Testis (tissue), 3 donors: ENCODE data around the gene LYL1. TPM values are rescaled to one million over a fixed set of nuclear protein-coding genes. Genes with fewer than 3 reads are reported as not detected.

Experiments
- DNase-seq: peaks from one replicate; pipeline ENCODE4 v3.0.0-alpha.2; 2019
- H3K27ac ChIP-seq, 2 donors: fragments of 200-600 bp; sonication (generic); one replicate each; pipeline ENCODE4 v1.5.1; 2019
- H3K27me3 ChIP-seq: fragments of 200-600 bp; sonication (generic); one replicate; pipeline ENCODE4 v1.5.1; 2019
- H3K36me3 ChIP-seq: fragments of 200-600 bp; sonication (generic); one replicate; pipeline ENCODE4 v1.5.1; 2017; ENCODE audit warnings: low read depth; ENCODE audit errors: missing control alignments
- H3K4me1 ChIP-seq: fragments of 200-600 bp; sonication (generic); one replicate; pipeline ENCODE4 v1.5.1; 2019
- H3K4me3 ChIP-seq, 2 donors: fragments of 200-600 bp; sonication (generic); one replicate each; pipeline ENCODE4 v1.5.1; 2017 to 2019
- H3K9me3 ChIP-seq: fragments of 200-600 bp; sonication (generic); one replicate; pipeline ENCODE4 v1.5.1; 2017
- CTCF ChIP-seq, 3 experiments: fragments of 450-650 bp in 2 of 3; fragments of 200-600 bp in 1 of 3; sonication (generic) in 1 of 3; IDR thresholded peaks; one replicate each; pipeline ENCODE4 v1.5.1; 2016 to 2019; ENCODE audit warnings: antibody characterized with exemption in 3 of 3, mild to moderate bottlenecking in 2 of 3, moderate library complexity in 1 of 3
- POLR2A ChIP-seq: fragments of 450-650 bp; IDR thresholded peaks from one replicate; pipeline ENCODE4 v1.6.1; 2017; ENCODE audit warnings: antibody characterized with exemption, mild to moderate bottlenecking, moderate library complexity
- WGBS, 2 donors: methylation state at CpG; one replicate each; pipeline ENCODE4 v1.1.5; 2018; 5-methylcytosine and 5-hydroxymethylcytosine counted together
- intact Hi-C: fragments of 100-400 bp; cut with DNase I; formaldehyde crosslinking; loops from one replicate; pipeline ENCODE4 v1.15.1; 2023; ENCODE audit warnings: low total_unique reads
- polyA plus RNA-seq: library from polyadenylated mRNA; stranded (reverse); fragments of 350-450 nt; fragmentation: Illumina TruSeq; extraction: RNeasy Lipid Tissue Mini Kit (QIAGEN cat#74804); gene quantifications from one replicate; pipeline ENCODE4 v1.2.3, GENCODE V29; 2014; ENCODE audit warnings: low read depth, low replicate concordance; ENCODE audit not compliant: insufficient read depth
- total RNA-seq, 2 donors: library from RNA; depleted of rRNA; stranded (reverse); fragments of >200 nt; gene quantifications; one replicate each; pipeline ENCODE4 v1.2.3, GENCODE V29; 2016

LYL1 gene
- total and polyA plus RNA-seq, 3 donors from 2014 or later = 15.9 to 35.8 (median 21.9) TPM

DNA sequence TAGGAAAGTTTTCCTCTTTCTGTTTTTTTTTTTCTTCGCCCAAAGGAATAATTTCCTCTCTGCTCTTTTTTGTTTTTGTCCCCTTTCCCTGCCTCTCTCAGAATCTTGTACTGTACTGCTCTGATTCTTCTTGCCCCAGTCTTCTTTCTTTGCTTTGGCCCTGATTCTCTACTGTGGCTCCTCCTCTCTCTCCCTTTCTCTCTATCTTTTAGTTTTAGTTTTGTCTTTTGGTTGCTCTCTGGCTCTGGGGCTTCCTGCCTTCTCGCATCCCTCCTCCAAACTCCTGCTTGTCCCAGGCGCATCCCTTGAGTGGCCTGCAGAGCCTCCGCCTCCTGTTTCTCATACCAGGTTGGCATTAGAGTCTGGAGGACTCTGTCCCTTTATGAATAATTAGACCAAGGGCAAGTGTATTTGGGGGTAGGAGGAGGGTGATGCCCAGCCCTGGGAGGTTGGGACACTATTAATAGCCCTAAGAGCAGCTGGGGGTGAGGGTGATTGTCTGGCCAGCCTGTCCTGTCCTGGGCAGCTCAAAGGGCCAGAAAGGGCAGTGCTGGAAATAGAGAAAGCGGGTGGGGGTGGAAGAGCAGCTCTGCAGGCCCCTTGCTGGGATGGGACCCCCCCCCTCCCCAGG is 39.1 kb downstream of the LYL1 start:
- Histone ChIP-seq H3K9me3 (no peaks in the 10 kb centered on the region), H3K27ac (no peak overlapping the region), H3K4me3 (no peak overlapping the region), H3K27me3 (no peaks in the 10 kb centered on the region), H3K36me3 (no peaks in the 10 kb centered on the region), H3K4me1 (peaks cover 78% of the 10 kb centered on the region)
- no peak for DNase-seq
- intact Hi-C loops = loop anchor here (5.0 kb wide), 1 partner anchor 81 kb away; no protein-coding TSS in a partner anchor
- 44 to 74% methylated on average over 5 of the region's 5 CpGs for WGBS, 2 donors
- TF ChIP-seq POLR2A = no peak
- TF ChIP-seq CTCF (IDR thresholded peaks at IDR 0.05) = no peak

- DNase-seq = no peak
- TF ChIP-seq CTCF (IDR thresholded peaks at IDR 0.05) (no peak), POLR2A (no peak)
- H3K27me3 ChIP-seq = no peaks in the 10 kb centered on the region
- intact Hi-C loops = loop anchor here (5.0 kb wide), 1 partner anchor 80 kb away; no protein-coding TSS in a partner anchor
- H3K9me3 ChIP-seq = no peaks in the 10 kb centered on the region
- no peaks in the 10 kb centered on the region for H3K36me3 ChIP-seq
- no peak overlapping the region for H3K4me3 ChIP-seq
- peak overlapping the region; percentile 21 to 54 for H3K27ac ChIP-seq
- H3K4me1 ChIP-seq = peaks cover 85% of the 10 kb centered on the region
These were observed 40.3 kb downstream of the LYL1 start for GRCh38 chr19:13062317-13062716.

DNA sequence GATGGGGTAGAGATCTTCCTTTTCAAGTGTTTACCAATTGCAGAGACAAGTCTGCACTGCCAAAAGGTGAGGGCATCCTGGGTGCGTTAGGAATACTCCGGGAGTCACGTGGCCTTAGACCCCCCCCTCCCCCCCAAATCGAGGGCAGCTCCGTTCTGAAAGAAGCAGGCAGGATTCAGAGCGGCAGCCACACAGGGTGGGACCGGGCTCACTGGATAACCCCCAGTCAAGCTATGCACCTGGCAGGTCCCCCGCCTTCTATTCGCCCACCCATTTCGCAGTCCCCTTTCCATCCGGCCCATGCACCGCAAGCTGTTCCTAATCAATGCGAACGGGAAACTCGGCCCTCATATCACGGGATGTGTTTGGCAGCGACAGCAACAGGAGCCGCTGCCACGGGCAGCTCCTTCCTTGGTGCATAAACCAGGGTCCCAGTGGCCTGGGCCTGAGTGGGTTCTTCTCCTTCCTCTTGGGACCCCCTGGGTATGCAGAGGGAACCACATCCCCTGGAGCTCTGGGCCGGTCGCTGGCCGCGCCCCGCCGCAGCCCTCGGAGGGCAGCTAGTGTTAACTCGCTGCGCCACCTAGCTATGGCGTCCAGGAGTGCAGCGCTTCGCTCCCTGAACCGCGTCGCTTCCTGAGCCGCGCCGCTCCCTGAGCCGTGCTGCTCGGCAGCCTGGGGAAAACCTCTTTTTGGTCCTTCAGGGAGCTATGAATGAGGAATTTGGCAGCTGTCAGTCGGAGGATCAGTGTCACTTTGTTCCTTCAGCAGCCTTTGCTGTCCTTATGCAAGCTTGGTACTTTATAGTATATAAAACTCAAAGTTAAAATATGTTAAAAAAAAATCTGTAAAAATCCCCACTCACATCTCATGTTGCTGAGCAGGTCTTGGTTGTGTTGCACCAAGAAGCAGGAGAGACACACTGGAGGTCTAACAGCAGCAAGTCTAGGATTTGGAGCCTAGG is 41.4 kb downstream of the LYL1 start:
- WGBS, 2 donors = 0 to 1% methylated on average over 27 to 40 of the region's 40 CpGs
- intact Hi-C loops = loop anchor here (5.0 kb wide), 1 partner anchor 79 kb away; no protein-coding TSS in a partner anchor

More for the DNA sequence above, 41.4 kb downstream of the LYL1 start:
- Histone ChIP-seq H3K36me3 (no peaks in the 10 kb centered on the region), H3K9me3 (no peaks in the 10 kb centered on the region), H3K4me1 (peaks cover 85% of the 10 kb centered on the region), H3K27ac (peak overlapping the region; percentile 63 to 81), H3K4me3 (peak overlapping the region; percentile 15 to 57), H3K27me3 (no peaks in the 10 kb centered on the region)
- DNase-seq = peak; percentile 92
- TF ChIP-seq POLR2A (no peak), CTCF (IDR thresholded peaks at IDR 0.05) (peak; percentile 90 to 97 (median 92))
